Stimulated activated CD8-positive, alpha-beta memory T cell treated with anti-CD3 and anti-CD28 coated beads, Interleukin-4, amount 100 ng/mL, for 4 hours (primary cell): ENCODE results near the gene NCKIPSD.
A peak's percentile ranks its signal among the peaks of the same experiment; 100 is the strongest.

Experiments
- DNase-seq, 2 donors: peaks; one replicate each; pipeline ENCODE4 v3.0.0-alpha.2; 2020; ENCODE audit warnings: low read depth in 2 of 2, low spot score in 1 of 2

NCKIPSD gene

GRCh38 chr3:48679411-48680391 is 6.0 kb downstream of the NCKIPSD start:
- DNase-seq, result no peak

DNA sequence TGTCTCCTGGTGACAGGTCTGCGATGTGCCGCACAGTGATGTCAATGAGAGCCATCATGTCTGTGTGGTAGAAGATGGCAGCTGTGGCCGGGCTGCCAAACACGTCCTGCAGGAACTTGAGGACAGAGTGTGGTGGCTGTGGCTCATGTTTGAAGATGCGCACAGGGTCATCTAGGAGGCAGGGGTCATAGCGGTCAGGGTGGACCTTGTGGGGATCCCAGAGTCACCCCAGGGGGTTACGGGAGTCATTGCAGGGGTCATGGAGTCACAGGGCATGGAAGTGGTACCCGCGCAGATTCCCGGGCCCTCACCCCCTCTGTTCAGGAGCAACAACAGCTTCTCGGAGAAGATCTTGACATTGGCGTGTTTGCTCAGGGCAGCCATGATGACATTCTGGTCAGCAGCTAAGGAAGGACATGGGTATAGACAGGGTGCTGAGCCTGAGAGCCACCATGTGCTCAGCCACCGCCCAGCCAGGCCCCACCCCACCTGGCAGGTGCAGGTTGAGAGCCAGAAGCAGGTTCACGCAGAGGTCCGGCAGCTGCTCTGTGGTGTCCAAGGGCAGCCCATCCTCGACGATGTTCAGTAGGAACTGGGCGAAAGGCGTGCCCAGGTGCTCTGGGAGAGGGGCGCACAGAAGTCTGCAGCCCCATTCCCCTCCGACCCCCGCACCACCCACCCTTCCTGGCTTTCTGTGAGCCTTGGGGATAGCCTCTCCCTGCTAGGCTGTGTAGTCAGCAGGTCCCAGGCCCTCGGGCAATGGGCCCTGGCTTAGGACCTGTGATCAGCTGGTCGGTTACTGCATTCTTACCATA is 6.9 kb downstream of the NCKIPSD start:
- DNase-seq, result no peak

DNA sequence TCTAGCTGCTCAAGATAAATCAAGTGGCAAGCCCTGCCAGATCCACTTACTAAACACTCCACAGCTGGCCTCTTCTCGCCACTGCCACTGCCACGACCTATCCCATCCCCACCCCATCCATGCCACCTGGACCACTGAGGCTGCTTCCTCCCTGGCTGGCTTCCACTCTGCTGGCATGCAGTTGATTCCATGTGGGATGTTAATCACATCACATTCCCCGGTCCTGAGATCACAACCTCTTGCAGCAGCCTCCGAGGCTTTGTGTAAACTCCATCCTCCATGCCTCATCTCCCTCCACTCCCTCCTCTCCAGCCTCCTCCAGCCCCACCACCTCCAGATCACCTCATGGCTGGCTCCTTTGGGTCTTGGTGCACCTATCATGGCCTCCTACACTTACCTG is 7.7 kb downstream of the NCKIPSD start:
- DNase-seq, result no peak

GRCh38 chr3:48674505-48674904 is 11.2 kb downstream of the NCKIPSD start:
- DNase-seq, result no peak

GRCh38 chr3:48672522-48672921 is 13.2 kb downstream of the NCKIPSD start:
- no peak for DNase-seq

DNA sequence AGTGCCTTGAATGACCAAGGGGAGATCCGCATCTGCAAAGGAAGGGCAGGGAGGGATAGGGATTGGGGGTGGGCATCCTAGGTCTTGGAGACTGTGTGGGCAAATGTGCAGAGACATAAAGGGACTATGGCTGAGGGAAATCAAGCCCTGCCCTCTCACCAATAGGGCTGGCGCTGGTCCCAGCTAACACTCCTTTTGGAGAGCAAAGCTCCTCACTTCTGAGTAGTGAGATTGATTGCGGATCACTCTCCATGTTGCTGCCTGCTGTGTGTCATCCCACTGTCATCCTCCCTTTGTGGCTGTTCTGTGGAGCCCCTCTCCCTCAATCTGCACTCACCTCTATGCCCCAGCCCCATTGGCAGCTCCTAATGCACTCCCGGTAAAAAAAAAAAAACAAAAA is 20.8 kb downstream of the NCKIPSD start:
- DNase-seq, result no peak

GRCh38 chr3:48664313-48664644 is 21.4 kb downstream of the NCKIPSD start:
- DNase-seq, result no peak

DNA sequence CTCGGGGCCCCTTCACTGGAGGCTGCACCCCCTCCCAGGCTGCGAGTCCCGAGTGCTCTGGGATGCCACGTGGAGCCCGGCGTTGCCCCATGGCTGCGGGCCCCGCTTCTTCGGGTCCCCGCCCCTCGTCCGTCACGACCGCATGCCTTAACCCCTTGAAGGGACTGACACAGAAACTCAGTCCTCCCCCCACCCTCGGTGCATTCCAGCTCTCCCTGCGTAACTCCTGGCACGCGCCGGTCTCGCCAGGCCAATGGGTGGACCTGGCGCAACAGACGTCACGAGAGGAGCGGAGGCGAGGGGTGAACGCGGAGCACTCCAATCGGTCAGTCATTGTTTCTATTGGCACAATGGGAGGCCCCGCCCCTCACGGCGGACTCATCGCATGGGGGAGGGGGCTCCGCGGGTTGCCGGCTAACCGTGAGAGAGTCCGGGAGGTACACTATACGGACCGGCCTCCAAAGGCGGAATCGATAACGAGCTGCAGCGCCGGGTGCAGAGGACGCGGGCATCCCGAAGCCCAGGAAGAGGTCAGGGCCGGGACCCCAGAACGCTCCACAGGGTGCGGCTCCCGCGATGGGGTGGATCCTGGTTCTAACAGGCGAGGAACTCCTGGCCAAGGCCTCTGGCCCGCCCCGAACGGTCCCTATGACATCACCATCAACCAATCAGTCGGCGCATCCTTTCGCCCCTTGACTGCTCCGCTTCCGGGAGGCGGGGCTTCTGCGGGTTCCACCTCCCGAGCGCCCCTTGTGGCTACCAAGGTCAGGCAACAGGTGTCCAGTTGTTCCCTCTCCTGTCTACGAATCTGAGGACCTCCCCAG is 22.0 kb downstream of the NCKIPSD start:
- DNase-seq, result peak; percentile 64 to 70

DNA sequence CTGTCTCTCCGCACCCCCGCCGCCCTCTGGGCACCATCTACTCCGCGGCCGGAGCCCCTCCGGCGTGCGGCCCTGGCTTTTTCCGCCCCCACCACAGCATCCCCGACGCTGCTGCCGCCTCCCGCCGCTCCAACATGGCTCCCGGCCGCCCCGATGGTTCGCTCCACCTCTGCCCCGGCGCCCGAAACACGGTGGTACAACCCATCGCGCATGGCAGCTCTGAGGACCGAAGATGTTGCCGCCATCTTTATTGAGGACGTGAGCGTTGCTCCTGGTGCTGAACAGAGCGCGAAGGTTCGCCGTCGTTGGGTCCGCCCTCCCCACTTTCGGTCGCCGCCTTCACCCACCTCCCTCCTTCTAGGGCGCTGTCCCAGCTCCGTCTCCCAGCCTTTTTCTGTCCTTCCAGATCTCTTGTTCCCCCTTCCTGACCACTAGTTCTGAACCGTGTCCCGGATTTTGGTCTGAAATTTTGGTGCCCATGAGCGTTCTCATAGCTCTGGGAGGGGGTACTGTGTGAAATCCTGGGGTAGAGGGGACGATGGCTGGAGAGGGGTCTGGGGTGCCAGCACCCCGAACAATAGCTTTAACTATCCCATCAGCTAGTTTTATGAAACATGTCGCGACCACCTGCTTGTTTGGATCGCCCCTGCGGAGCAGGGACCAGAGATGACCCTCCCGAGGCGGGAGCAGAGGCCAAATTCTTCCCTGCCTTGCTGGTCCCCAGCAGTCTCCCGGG is 22.8 kb downstream of the NCKIPSD start, which contains the start of gene CELSR3:
Gene CELSR3, minus strand, starts transcription at position 134 of the 736 bp plus-strand sequence. CDS start 252 bp downstream, outside the sequence.
- no peak for DNase-seq

DNA sequence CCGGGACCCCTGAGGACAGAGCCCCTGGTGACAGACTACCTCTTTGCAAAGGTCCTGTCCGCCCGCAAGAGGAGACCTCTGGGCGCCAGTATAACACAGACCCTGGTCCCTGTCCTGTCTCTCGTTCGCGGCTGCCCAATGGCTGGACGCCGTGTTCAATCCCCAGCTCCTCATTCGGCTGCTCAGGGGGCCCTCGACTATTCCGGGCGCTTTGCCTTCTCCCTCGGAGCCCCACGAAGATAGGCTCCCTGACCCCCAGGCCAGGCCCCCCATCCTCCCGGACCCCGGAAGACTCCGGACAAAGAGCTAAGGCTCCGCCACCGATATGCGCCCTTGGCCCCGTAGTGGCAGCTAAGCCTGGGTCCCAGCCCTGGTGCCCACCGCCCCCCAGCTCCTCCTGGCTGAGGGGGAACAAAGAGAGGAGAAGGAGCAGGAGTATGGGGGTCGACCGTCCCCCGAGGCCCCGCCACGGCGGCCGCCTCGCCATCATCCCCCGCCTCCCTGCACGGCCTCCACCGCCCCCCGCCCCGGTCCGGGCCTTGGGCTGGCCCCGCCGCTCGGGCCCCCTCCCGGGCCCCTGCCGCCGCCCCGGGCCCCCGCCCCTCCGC is 23.5 kb downstream of the NCKIPSD start:
- no peak for DNase-seq

DNA sequence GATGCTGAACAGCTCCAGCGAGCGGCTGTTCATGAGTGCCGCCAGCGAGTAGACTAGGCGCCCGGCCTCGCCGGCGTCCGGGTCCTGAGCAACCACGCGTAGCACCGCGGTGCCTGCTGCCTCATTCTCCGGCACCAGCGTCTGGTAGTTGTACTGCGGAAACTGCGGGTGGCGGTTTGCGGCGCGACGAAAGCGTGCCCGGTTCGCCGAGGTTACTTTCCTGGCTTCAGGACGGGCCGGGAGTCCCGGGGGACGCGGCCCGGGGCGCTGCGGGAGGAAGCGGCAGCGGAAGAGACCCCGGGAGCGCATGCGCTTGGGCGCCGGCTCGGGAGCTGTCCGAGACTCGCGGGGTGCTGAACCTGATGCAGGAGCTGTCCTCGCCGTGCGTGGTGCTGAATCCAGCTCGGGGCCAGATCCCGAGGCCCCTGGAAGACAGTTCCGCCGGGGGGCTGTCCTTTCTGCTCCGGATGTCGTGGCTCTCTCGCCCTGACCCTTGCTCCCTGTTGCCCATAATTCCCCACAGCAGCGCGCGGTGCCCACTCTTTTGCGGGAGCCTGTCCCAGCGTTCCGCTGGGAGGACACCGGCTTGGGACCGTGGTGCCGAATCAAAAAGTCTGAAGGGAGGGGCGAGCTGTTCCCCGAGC is 24.1 kb downstream of the NCKIPSD start:
- peak; percentile 42 to 48 for DNase-seq

DNA sequence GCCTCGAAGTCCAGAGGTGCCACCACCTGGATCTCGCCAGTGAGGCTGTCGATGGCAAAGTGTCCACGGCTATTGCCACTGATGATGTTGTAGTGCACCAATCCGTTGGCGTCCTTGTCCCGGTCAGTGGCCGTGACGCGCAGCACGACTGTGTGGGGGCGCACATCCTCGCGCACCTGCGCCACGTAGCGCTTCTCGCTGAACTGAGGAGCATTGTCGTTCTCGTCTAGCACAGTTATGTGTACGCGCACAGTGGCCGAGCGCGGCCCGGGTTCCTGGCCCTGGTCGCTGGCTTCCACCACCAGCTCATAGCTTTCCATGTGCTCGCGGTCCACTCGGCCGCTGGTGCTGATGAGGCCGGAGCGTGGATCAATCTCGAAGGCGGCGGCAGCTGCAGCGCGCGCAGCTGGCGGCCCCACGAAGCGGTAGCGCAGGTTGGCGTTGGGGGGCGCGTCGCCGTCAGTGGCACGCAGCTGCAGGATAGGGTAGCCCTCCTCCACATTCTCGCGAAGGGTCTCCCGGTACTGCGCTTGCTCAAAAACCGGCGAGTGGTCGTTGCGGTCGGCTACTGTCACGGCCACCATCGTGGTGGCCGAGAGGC is 24.8 kb downstream of the NCKIPSD start:
- no peak for DNase-seq

- DNase-seq, result no peak
Measured at GRCh38 chr3:48656841-48657281, 28.9 kb downstream of the NCKIPSD start.

- DNase-seq, result peak; percentile 68 to 78
Measured at GRCh38 chr3:48656061-48656840, 29.5 kb downstream of the NCKIPSD start.

GRCh38 chr3:48655606-48656005 is 30.1 kb downstream of the NCKIPSD start:
- peak in 1 of 2 donors; percentile 47 for DNase-seq

- DNase-seq, result no peak
Measured at GRCh38 chr3:48655063-48655462, 30.7 kb downstream of the NCKIPSD start.

DNA sequence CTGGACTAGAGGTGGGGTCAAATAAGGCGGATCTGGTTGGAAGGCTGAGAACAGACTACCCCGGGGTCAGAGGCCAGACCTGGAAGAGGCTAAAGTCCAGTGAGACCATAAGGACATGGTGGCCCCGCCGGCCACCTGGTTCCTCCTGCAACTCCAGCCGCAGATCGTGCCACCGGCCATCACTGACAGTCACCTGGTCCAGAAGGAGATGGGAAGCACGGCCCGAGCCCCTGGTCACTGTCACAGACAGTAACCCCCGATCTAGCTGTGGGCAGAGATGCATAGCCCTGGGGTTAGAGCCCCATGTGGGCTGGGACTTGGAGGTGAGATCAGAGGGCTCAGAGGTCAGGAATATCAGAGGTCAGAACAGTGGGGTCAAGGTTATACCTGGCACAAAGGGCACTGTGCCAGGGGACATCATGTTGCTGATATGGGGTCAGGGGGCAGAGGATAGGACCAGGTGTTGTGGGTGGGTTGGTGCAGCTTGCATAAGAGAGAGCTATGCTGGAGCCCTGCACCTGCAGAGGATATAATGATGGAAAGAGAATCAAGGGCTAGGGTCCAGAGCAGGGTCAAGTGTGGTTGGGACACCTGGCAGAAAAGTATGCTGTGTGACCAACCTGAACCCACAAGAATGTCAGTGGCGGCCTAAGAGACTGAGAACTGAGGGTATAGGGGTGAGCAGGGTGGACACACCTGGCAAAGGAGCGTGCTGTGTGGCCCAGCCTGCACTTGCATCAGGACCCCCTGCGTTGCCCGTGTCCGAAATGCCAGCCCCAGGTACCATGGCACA is 32.6 kb downstream of the NCKIPSD start:
- no peak for DNase-seq
